HTERT RPE-1 (cell line): Measurements from ENCODE around the gene MAP7.
"Not testable (repeated sequence)": the region's sequence is repeated elsewhere in the genome, so short reads cannot be mapped to it uniquely, and the experiment has no call there.

Experiments used
- in situ Hi-C: fragments of 300-500 bp; cut with MboI; formaldehyde crosslinking; loops from 4 replicates; pipeline ENCODE4 v1.14.3; 2020; ENCODE audit warnings: low sequenced_read_pairs

MAP7 gene

DNA sequence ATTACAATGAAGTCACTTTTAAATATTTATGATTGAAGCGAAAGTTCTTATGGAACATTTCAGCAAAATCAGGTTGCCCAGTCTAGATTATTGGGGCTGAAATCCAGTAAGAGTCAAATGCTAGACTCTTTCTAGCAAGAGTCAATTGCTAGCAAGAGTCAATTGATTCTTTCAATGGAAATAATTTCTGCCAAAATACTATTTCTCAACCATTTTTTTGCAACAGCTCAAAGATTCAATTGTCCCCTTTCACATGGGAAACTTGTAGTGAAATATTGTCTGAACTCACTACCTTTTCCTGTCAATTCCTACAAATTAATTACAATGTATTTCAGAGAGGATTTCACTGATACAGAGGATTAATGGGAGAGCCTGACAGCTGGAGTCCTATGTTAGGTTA lies 78.3 kb downstream of the MAP7 start:
- in situ Hi-C loops: no loop called here

DNA sequence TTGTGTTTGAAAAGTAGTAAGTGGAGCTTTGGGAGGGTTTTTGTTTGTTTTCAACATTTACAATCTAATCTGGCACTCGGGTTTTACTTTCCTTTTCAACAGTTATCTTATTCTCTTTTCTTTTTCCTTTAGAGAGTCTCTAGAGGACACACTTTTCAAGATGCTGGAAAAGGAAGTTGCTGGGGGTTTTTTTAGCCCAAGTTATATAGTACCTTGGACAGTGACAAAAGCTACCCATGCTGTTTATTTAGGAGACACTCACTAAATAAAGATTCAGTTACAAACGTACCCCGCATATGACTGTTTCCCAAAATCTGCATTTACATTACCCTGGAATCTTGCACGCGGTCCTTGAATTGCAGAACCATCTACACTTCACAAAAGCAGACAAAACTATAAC lies 78.8 kb downstream of the MAP7 start:
- in situ Hi-C loops: no loop called here

DNA sequence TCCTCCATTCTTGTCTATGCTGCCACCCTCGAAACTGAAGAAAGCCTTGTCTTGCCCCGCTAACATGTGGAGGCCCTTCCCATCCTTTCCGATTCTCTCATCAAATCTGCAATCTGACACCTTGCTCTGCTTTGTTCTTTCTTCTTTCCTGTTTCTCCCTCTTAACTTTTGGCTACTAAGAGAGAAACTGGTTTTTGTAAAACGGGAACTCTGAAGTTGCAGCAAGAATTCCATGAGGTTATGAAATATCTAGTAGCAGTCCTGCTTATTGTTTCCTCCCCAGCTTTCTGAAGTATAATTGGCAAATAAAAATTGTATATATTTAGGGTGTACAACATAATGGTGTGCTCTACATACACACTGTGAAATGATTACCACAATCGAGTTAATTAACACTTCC lies 80.2 kb downstream of the MAP7 start:
- in situ Hi-C loops: no loop called here

DNA sequence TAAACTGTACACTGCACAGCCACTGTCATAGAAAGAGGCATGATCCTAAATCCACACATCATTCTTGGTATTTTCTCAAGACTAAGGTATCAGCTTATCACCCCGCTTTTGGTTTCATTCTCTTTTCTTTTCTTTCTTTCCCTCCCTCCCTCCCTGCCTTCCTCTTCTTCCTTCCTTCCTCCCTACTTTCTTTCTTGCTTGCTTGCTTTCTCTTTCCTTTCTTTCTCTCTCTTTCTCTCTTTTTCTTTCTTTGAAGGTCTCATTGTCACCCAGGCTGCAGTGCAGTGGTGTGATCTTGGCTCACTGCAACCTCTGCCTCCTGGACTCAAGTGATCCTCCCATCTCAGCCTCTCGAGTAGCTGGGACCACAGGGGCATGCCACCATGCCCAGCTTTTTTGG lies 81.1 kb downstream of the MAP7 start:
- in situ Hi-C loops: no loop called here

DNA sequence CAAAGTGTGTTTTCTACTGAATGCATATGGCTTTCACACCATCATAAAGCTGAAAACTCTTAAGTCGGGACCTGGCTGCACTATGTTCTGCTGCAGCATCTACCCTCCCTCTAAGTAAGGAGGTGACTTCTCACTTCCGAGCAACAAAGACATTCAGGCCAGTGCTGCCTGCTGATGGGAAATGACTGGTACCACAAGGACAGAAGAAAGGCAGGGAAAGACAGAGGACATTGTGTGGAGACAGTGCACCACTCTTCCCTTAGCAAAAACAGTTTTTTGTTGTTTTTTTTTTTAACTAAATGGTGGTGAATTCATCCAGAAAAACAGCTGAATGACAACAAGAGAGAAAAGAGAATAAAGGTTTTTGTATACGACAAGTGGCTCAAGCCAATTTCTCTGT lies 81.5 kb downstream of the MAP7 start:
- in situ Hi-C loops: no loop called here

DNA sequence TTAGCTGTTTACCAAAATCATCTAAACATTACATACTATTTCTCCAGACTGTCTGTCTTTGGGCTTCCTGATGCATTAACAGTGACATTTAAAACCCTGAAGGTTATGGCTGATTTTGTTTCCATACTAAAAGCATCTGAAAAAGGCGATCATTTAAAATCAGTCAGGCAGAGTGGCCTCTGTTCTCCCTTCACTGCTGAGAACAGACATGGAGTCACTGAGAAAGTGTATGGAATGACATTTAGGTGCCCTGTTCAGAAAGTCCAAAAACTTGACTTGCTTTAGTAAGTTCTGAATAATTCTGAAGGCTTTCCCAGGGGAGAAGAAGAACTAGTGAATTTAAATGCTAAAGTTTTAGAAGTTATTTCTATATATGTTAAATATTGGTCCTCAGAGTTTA lies 83.0 kb downstream of the MAP7 start:
- in situ Hi-C loops: no loop called here

DNA sequence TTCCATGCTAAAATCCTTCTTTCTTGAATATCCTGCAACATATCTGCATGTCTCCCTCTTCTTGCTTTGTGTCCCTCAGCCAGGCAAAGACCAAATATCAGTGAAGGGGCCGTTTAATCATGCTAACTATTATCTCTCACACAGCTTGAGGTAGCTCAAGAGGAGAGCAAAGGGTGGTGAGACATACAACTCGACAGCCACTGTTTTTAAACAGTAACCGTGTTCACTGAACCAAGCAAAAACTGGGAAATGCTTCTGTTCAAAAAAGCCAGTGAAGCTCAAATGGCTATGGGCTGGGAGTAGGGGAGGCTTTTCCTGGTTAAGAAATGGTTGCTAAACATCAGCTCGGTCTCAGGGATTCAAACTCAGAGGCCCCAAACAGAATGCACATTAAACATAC lies 83.4 kb downstream of the MAP7 start:
- in situ Hi-C loops: no loop called here

DNA sequence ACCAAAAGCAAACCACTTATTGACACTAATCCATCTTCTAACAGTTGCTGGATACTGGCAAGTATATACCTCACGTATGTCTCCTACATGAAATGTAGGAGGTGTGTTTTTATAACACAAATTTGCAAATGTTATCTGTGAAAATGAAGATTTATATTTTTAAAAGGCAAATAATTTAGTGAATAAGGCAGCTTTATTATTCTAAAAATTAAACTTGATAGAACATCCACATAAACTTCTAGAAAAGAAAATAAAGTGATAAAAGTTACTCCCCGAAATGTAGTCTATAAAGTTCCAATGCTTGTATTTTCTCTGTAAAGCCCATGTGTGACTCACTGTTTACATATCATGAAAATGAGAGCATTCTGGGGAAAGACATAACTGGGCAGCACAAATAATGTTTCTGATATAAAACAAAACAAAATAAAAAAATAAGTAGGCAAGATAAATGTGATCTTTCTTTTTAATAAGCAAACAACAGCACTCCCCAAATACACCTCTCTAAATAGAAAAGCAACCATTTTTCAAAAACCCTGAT lies 84.4 kb downstream of the MAP7 start:
- in situ Hi-C loops: no loop called here

DNA sequence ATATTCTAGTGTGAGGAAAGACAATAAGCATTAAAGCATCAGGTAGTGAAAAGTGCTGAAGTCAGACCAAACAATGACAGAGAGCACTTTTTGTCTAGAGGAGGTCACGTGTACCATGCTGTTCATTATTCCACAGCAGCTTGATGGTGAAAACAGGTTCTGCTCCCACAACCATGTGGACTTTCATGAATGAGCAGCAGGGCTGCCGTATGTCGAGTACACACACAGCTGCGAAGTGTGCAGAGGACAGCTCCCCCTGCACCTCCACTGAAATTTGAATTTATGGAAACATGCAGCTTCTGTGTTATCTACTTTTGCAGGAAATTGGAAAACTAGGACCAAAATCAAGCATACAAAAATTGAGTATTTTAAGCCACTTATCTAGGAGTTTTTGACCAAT lies 85.3 kb downstream of the MAP7 start:
- in situ Hi-C loops: no loop called here

DNA sequence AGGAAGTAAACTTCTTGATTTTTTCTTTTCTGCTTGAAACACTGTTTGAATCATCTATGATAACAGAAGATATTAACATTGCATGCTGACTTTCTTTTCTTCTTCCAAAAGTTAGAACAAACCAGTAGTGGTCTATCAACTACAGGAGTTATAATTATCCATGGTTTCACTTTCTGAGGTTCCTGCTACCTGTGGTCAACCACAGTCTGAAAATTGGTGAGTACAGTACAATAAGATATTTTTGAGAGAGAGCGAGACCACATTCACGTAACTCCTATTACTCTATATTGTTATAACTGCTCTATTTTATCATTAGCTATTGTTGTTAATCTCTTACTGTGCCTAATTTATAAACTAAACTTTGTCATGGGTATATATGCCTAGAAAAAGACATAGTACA lies 86.1 kb downstream of the MAP7 start:
- in situ Hi-C loops: no loop called here

DNA sequence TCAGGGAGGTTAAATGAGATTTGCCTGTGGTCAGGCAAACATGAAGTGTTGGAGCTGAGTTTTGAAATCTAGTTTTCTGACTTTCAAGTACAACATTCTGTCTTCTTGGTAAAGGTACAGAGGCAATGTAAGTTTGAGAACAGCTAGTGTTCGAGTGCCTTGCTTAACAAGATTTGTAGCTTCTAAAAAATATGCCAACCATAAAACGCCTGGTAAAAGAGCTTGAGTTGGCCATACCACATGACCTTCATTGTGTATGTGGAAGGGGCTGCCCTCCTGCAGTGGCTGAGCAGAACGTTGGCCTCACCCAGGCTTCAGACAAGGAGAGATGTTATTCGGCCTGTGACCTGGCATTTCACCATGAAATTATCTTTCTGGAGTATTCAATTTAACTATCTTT lies 86.5 kb downstream of the MAP7 start:
- in situ Hi-C loops: no loop called here

DNA sequence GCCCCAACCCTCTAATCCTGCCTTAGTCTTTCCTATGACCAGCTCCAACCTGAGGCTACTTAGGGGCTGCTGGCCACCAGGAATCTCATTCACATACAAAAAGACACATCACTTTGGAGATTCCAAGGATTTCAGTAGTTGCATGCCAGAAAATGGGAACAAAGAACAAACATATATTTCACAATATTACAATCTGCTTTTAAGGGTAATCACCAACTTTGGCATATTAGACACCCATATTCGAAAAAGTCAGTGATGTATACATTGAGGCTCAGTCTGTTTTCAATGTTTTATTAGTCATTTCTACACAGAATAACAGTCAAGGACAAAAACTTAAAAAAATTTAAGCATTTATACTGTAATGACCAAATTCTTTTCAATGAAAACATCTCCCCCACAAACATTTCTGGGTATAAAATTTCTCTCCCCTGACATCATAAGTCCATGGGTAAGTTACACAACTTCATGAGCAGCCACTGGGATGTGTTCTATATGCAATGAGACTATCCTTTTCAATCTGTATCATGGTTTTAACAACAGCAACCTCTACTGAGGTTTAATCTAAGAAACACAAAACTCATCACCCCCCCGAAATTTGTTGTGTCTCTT lies 103.5 kb downstream of the MAP7 start:
- in situ Hi-C loops: no loop called here

DNA sequence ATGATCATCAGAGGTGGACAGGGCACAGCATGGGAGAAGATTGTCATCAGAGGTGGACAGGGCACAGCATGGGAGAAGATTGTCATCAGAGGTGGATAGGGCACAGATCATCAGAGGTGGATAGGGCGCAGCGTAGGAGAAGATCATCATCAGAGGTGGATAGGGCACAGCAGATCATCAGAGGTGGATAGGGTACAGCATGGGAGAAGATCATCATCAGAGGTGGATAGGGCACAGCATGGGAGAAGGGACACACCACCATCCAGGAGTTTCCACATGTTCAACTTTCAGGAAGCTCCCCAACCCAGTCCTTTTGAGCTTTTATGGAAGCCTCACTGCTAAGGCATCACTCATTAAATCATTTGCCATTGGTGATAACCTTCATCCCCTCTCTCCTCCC lies 104.1 kb downstream of the MAP7 start:
- in situ Hi-C loops: no loop called here

DNA sequence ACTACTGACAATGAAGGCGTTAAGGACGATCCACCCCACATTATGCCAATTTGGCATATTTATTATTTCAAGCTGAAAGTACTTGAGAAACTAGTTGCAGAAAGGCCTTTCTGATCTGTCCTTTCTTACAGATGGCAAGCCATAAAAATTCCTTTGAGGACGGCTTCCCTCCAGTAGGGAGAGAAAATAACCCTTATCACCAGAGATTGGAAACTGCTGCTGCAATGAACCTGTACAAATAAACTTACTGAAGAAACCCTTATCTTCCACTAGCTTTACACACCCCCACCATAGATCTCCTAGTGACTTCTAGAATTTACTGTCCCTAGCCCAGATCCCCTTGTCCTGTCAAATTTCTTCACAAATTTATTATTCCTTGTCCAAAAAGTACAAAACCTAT lies 105.2 kb downstream of the MAP7 start:
- in situ Hi-C loops: no loop called here

DNA sequence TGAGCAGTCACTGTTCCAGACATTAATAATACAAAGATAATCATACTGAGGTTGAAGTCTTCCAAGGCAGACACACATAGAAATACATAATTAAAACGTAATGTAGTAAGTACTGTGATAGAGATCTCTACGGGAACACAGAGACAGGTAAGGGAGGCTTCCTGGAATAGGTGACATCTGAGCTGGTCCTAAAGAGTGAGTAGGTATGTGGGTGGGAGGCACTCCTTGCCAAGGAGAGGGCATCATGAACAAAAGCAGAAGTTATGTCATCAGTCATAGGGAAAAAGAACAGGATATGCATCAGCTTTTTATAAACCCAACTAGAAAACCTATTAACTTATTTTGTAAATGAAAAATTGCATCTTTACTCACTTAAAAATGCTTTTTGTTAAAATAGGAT lies 110.0 kb downstream of the MAP7 start:
- in situ Hi-C loops: no loop called here

DNA sequence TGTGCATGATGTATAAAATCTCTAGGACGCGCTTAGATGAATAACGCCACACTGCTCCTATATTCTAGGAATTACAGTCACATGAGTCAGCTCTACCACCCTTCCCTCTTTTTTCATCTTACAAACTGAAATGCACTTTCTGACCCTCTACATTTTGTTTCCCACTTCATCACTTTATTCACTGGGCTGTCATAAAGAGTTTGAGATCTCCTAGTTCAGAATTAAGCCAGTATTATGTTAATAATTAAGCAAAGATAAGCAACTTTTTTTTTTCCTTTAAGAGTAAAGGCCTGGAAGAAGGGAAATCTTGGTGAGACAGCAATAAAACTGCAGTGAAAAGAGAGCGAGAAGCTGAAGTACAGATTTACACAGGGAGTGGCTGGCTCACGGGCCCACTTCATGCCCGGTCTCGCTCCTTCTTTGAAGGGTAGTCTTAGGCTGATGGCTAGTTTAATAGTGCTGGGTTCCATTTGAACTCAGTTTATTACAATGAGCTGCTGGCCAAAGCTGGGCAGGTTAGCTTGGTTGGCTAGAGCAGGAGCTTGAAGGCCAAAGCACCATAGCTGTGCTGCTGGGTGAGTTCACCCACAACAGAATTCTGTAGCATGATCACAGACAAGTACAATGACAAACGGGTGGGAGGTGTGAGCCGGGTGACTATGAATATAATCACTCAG lies 110.6 kb downstream of the MAP7 start:
- in situ Hi-C loops: no loop called here

DNA sequence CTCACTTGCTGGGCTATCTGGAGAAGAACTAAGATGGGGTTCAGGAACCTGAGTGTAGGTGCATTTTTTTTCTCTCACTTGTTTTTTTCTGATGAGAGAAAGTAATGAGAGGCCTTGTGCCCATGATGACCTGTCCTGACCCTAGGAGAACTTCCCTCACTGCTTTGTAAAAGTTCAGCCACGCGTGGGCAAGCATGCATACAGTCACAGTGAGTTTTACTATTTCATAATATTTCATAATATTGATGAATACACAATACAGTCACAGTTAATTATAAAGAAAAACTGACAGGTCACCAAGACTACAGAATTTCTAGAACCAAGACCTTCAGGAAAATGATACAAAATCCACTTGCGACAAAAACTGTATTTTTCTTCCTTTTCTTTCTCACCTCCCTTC lies 111.8 kb downstream of the MAP7 start:
- in situ Hi-C loops: no loop called here

DNA sequence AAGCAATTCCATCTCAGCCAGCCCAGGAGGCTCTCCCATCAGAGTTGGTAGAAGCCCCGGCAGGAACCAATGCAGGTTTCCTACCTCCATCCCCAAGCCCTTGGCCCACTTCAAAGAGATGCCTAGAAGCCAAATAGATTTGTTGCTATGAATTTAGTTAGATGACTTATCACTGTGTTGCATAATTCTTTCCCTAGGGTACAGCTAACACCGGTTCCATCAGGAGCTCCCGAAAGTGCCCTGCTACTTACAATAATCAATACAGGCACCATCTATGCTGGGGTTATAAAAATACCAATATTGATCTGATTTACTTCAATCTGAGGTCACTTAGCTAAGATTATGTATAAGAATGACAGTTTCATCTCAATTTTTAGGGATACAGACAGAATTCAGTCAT lies 113.0 kb downstream of the MAP7 start:
- in situ Hi-C loops: no loop called here

DNA sequence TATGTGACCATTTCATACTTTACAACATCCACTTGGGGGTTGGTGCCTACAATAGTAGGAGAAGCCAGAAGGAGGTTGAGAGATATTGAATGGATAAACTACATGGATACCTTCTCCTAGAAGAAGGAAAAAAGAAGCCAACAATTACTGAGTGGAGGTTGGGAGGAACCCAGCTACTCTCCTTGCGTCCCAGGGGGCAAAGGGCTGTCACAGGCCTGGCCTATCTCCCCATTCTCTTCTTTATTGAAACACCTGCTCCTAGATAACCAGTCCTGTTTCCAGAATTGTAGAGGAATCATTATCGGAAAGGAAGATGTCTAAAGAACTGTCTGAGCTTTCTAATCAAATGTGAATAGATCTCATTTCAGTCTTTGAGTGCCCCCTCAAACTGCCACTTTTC lies 115.1 kb downstream of the MAP7 start:
- in situ Hi-C loops: no loop called here

DNA sequence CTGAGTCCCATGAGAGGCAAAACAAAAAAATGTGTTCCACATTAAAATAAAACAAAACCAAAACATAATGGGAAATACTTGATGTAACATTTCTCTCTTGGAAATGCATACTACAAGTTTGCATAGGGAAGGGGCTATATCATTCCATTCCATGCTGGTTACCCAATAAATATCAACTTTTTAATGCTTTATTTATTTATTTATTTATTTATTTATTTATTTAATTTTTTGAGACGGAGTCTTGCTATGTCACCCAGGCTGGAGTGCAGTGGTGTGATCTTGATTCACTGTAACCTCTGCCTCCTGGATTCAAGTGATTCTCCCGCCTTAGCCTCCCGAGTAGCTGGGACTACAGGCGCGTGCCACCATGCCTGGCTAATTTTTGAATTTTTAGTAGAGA lies 118.9 kb downstream of the MAP7 start:
- in situ Hi-C loops: not testable (repeated sequence)

DNA sequence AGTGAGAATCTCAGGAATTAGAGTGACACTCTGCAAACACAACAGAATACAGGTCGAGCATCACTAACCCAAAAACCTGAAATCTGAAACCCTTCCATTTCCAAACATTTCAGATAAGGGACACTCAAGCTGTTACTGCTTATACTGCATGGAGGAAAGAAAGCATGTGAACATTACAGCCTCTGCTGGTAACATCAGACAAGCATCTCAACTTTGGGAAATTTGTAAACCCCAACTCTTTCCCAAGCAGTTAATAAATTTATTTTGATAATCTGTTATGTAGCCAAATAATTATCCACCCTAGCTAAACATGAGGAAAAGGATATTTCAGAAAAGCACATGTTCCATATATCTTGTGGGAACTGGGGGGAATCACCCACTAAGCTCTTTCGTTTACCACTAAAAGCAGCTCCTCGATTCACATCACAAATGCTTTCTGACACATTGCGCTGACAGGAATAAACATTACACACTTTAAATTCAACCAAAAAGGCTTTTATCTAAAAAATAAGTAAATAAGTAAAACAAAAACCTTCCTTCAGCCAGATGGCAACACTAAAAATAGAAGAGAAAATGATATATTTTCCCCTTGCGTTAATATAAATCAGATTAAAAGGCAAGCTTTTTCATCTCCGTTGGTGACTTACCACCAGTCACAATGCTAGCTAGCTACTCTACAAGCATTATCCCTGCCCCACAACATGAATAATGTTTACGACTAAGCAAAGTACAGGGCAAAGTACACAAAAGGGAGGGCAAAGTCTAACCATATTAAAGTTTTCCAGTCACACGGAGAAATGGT lies 120.8 kb downstream of the MAP7 start:
- in situ Hi-C loops: no loop called here

DNA sequence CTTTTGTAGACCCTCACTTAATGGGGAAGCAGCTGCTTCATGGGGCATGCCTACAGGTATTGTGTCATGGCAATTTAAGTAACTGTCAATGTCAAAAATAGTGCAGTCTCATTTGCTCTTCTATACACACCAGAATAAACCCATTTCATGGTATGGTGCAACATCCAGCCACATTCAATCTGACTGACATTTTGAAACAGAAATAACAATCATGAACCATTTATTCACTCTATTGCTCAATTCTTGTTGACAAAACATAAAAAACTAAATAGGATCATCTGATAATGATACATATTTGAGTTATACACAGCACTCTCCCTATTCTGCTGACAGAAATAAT lies 122.9 kb downstream of the MAP7 start:
- in situ Hi-C loops: no loop called here
